Trophoblast cell (in vitro differentiated cells and primary cell): ENCODE data around the gene EXOSC9.
A peak's percentile ranks its signal among the peaks of the same experiment; 100 is the strongest.

Experiments
- DNase-seq, 2 donors: peaks; one replicate each; pipeline ENCODE4 v3.0.0-alpha.2; 2016
- H2AFZ ChIP-seq: 2 replicates; pipeline ENCODE4 v1.6.1; 2013; ENCODE audit warnings: low read length, moderate library complexity, mild to moderate bottlenecking; ENCODE audit not compliant: insufficient read depth, poor library complexity
- H2AK5ac ChIP-seq: 2 replicates; pipeline ENCODE4 v1.6.1; 2013; ENCODE audit warnings: mild to moderate bottlenecking, low read length
- H2BK120ac ChIP-seq: 2 replicates; pipeline ENCODE4 v1.6.1; 2013; ENCODE audit warnings: low read length, mild to moderate bottlenecking, moderate library complexity; ENCODE audit not compliant: insufficient read depth, poor library complexity
- H2BK12ac ChIP-seq: 2 replicates; pipeline ENCODE4 v1.6.1; 2013; ENCODE audit warnings: mild to moderate bottlenecking, low read length, moderate library complexity
- H2BK5ac ChIP-seq: 2 replicates; pipeline ENCODE4 v1.6.1; 2013; ENCODE audit warnings: low read length, low read depth, moderate library complexity, mild to moderate bottlenecking; ENCODE audit not compliant: poor library complexity
- H3K14ac ChIP-seq: 2 replicates; pipeline ENCODE4 v1.6.1; 2013; ENCODE audit warnings: mild to moderate bottlenecking, low read length
- H3K18ac ChIP-seq: 2 replicates; pipeline ENCODE4 v1.6.1; 2013; ENCODE audit warnings: mild to moderate bottlenecking, low read length
- H3K23ac ChIP-seq: 2 replicates; pipeline ENCODE4 v1.6.1; 2013; ENCODE audit warnings: low read length
- H3K27ac ChIP-seq: 2 replicates; pipeline ENCODE4 v1.5.1; 2013; ENCODE audit warnings: low read depth, mild to moderate bottlenecking, inconsistent platforms, low read length, moderate library complexity
- H3K27me3 ChIP-seq: 2 replicates; pipeline ENCODE4 v1.6.1; 2013; ENCODE audit warnings: inconsistent platforms, mild to moderate bottlenecking, low read length, moderate library complexity; ENCODE audit not compliant: insufficient read depth
- H3K36me3 ChIP-seq, 2 experiments: 1 replicate in 1 of 2; 2 replicates in 1 of 2; pipeline ENCODE4 v1.6.1; 2013; ENCODE audit warnings: low read length in 2 of 2, mild to moderate bottlenecking in 2 of 2, moderate library complexity in 1 of 2; ENCODE audit not compliant: insufficient read depth in 2 of 2, control insufficient read depth in 1 of 2
- H3K4ac ChIP-seq: 2 replicates; pipeline ENCODE4 v1.6.1; 2013; ENCODE audit warnings: low read depth, mild to moderate bottlenecking, low read length, moderate library complexity
- H3K4me1 ChIP-seq, 2 experiments: 1 replicate in 1 of 2; 2 replicates in 1 of 2; pipeline ENCODE4 v1.6.1; 2013; ENCODE audit warnings: low read length in 2 of 2, mild to moderate bottlenecking in 2 of 2, moderate library complexity in 1 of 2; ENCODE audit not compliant: insufficient read depth in 2 of 2, control insufficient read depth in 1 of 2
- H3K4me2 ChIP-seq: 2 replicates; pipeline ENCODE4 v1.6.1; 2013; ENCODE audit warnings: inconsistent platforms, mild to moderate bottlenecking, low read length, moderate library complexity
- H3K4me3 ChIP-seq: 2 replicates; pipeline ENCODE4 v1.5.1; 2013; ENCODE audit warnings: mild to moderate bottlenecking, low read depth, low read length, inconsistent platforms
- H3K79me1 ChIP-seq: one replicate; pipeline ENCODE4 v1.6.1; 2013; ENCODE audit warnings: low read length
- H3K79me2 ChIP-seq: 2 replicates; pipeline ENCODE4 v1.6.1; 2013; ENCODE audit warnings: low read length, mild to moderate bottlenecking; ENCODE audit not compliant: control insufficient read depth, insufficient read depth, poor library complexity
- H3K9ac ChIP-seq: 2 replicates; pipeline ENCODE4 v1.6.1; 2013; ENCODE audit warnings: mild to moderate bottlenecking, low read length
- H3K9me3 ChIP-seq: 2 replicates; pipeline ENCODE4 v1.6.1; 2013; ENCODE audit warnings: low read depth, mild to moderate bottlenecking, control low read depth, inconsistent platforms, low read length; ENCODE audit not compliant: insufficient read depth
- H4K12ac ChIP-seq: 2 replicates; pipeline ENCODE4 v1.6.1; 2013; ENCODE audit warnings: low read depth, mild to moderate bottlenecking, low read length, moderate library complexity
- H4K8ac ChIP-seq: 2 replicates; pipeline ENCODE4 v1.6.1; 2013; ENCODE audit warnings: low read depth, mild to moderate bottlenecking, low read length, moderate library complexity
- H4K91ac ChIP-seq: one replicate; pipeline ENCODE4 v1.6.1; 2013; ENCODE audit warnings: low read depth, mild to moderate bottlenecking, low read length, moderate library complexity
- WGBS: extraction: QIAGEN DNeasy Blood & Tissue Kit; methylation state at CpG from one replicate; pipeline ENCODE4 v1.1.7; 2013; ENCODE audit warnings: missing lambda C conversion rate; ENCODE audit not compliant: insufficient read length, insufficient coverage; ENCODE audit errors: extremely low coverage; 5-methylcytosine and 5-hydroxymethylcytosine counted together

Gene EXOSC9

DNA sequence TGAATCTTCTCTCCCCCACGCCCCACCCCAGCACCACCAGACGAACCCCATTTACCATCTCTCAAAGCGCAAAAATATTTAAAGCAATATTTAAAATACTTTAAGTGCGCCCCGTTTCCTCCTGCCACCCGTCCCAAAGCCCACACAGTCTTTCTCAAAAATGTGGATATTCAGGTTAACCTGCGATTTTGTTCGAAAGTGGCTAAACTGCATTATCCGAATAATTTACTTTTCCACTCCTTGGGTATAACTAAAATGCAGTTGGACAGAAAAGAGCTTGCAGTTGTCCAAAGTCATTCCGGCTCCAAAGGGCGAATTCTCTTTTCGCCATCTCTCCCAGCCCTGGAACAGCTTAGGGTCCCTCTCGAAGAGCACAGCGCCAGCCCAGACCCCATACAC, 36.8 kb upstream of the EXOSC9 start:
- peak overlapping the region; percentile 4 for H4K12ac ChIP-seq
- H3K4ac ChIP-seq, result no peak overlapping the region
- H3K36me3 ChIP-seq, result no peaks in the 10 kb centered on the region
- H3K4me1 ChIP-seq, result peaks cover 5 to 9% of the 10 kb centered on the region in 2 experiments
- no peaks in the 10 kb centered on the region for H3K9me3 ChIP-seq
- peak overlapping the region; percentile 62 for H3K4me3 ChIP-seq
- H3K14ac ChIP-seq, result no peak overlapping the region
- no peaks in the 10 kb centered on the region for H3K79me2 ChIP-seq
- H2BK120ac ChIP-seq, result no peak overlapping the region
- H3K79me1 ChIP-seq, result no peaks in the 10 kb centered on the region
- H4K8ac ChIP-seq, result no peak overlapping the region
- no peak overlapping the region for H3K27ac ChIP-seq
- peak overlapping the region; percentile 91 for H3K4me2 ChIP-seq
- H2BK5ac ChIP-seq, result no peak overlapping the region
- H3K27me3 ChIP-seq, result peaks cover 25% of the 10 kb centered on the region
- peak in 1 of 2 donors; percentile 78 for DNase-seq
- no peak overlapping the region for H4K91ac ChIP-seq
- H3K9ac ChIP-seq, result no peak overlapping the region
- no peak overlapping the region for H3K18ac ChIP-seq
- WGBS, result no CpG with 5 or more reads among the region's 14 CpGs
- H2AK5ac ChIP-seq, result no peak overlapping the region
- no peak overlapping the region for H3K23ac ChIP-seq
- peak overlapping the region; percentile 26 for H2AFZ ChIP-seq
- no peak overlapping the region for H2BK12ac ChIP-seq

GRCh38 chr4:121764702-121765367, 36.3 kb upstream of the EXOSC9 start, which contains the start of gene SMIM43:
TSS of gene SMIM43 (minus strand) at chr4:121765164. CDS start at chr4:121765105, 59 bp downstream.
- H2AK5ac ChIP-seq, result no peak within 1 kb of the TSS
- no peak within 1 kb of the TSS for H3K4ac ChIP-seq
- peak within 1 kb of the TSS; percentile 62 for H3K4me3 ChIP-seq
- WGBS, result no CpG with 5 or more reads among the region's 75 CpGs
- no peaks in the 10 kb centered on the region for H3K36me3 ChIP-seq
- H3K27ac ChIP-seq, result no peak within 1 kb of the TSS
- H3K23ac ChIP-seq, result no peak within 1 kb of the TSS
- H3K18ac ChIP-seq, result no peak within 1 kb of the TSS
- H3K27me3 ChIP-seq, result peaks cover 25% of the 10 kb centered on the region
- H4K12ac ChIP-seq, result peak within 1 kb of the TSS; percentile 4
- peak in 1 of 2 donors; percentile 49 for DNase-seq
- peaks cover 5 to 9% of the 10 kb centered on the region in 2 experiments for H3K4me1 ChIP-seq
- no peaks in the 10 kb centered on the region for H3K79me2 ChIP-seq
- H4K8ac ChIP-seq, result no peak within 1 kb of the TSS
- H3K4me2 ChIP-seq, result peak within 1 kb of the TSS; percentile 91
- H2BK5ac ChIP-seq, result no peak within 1 kb of the TSS
- H2BK12ac ChIP-seq, result no peak within 1 kb of the TSS
- no peak within 1 kb of the TSS for H4K91ac ChIP-seq
- no peak within 1 kb of the TSS for H3K9ac ChIP-seq
- H3K9me3 ChIP-seq, result no peaks in the 10 kb centered on the region
- H3K14ac ChIP-seq, result no peak within 1 kb of the TSS
- no peak within 1 kb of the TSS for H2BK120ac ChIP-seq
- peak within 1 kb of the TSS; percentile 26 for H2AFZ ChIP-seq
- H3K79me1 ChIP-seq, result no peaks in the 10 kb centered on the region

- no peak overlapping the region for H3K18ac ChIP-seq
- H4K91ac ChIP-seq, result no peak overlapping the region
- H3K27ac ChIP-seq, result no peak overlapping the region
- no peak overlapping the region for H4K8ac ChIP-seq
- H3K14ac ChIP-seq, result no peak overlapping the region
- peaks cover 25% of the 10 kb centered on the region for H3K27me3 ChIP-seq
- peak overlapping the region; percentile 91 for H3K4me2 ChIP-seq
- H2BK120ac ChIP-seq, result no peak overlapping the region
- no peaks in the 10 kb centered on the region for H3K36me3 ChIP-seq
- no peaks in the 10 kb centered on the region for H3K79me1 ChIP-seq
- no peaks in the 10 kb centered on the region for H3K9me3 ChIP-seq
- H3K23ac ChIP-seq, result no peak overlapping the region
- H2BK5ac ChIP-seq, result no peak overlapping the region
- H4K12ac ChIP-seq, result no peak overlapping the region
- no peaks in the 10 kb centered on the region for H3K79me2 ChIP-seq
- peak overlapping the region; percentile 62 for H3K4me3 ChIP-seq
- H3K9ac ChIP-seq, result no peak overlapping the region
- H2AK5ac ChIP-seq, result no peak overlapping the region
- no CpG with 5 or more reads among the region's 16 CpGs for WGBS
- peaks cover 5 to 9% of the 10 kb centered on the region in 2 experiments for H3K4me1 ChIP-seq
- no peak overlapping the region for H2BK12ac ChIP-seq
- no peak for DNase-seq
- no peak overlapping the region for H3K4ac ChIP-seq
- peak overlapping the region; percentile 26 for H2AFZ ChIP-seq
These were observed 35.8 kb upstream of the EXOSC9 start for GRCh38 chr4:121765368-121765705.

GRCh38 chr4:121765971-121766538, 35.1 kb upstream of the EXOSC9 start:
- Histone ChIP-seq H3K36me3 (no peaks in the 10 kb centered on the region), H3K9ac (no peak overlapping the region), H3K14ac (no peak overlapping the region), H3K79me2 (no peaks in the 10 kb centered on the region), H3K4ac (no peak overlapping the region), H2BK5ac (no peak overlapping the region), H3K18ac (no peak overlapping the region), H3K4me1 (peaks cover 5 to 9% of the 10 kb centered on the region in 2 experiments), H2BK120ac (no peak overlapping the region), H2AK5ac (no peak overlapping the region), H4K8ac (no peak overlapping the region), H4K91ac (no peak overlapping the region), H3K4me2 (no peak overlapping the region), H3K79me1 (no peaks in the 10 kb centered on the region), H2AFZ (no peak overlapping the region), H3K27ac (no peak overlapping the region), H4K12ac (no peak overlapping the region), H3K9me3 (no peaks in the 10 kb centered on the region), H3K4me3 (no peak overlapping the region), H3K23ac (no peak overlapping the region), H2BK12ac (no peak overlapping the region), H3K27me3 (peaks cover 25% of the 10 kb centered on the region)
- no CpG with 5 or more reads among the region's 9 CpGs for WGBS
- peak in 1 of 2 donors; percentile 16 for DNase-seq
